HTR-8/SVneo (cell line): ENCODE data around the gene SYT2.
"Not testable (repeated sequence)": the region's sequence is repeated elsewhere in the genome, so short reads cannot be mapped to it uniquely, and the experiment has no call there.

Source experiments
- DNase-seq: peaks from one replicate; pipeline ENCODE4 v3.0.0; 2011; ENCODE audit warnings: low spot score, mixed read lengths; ENCODE audit not compliant: insufficient read length
- FAIRE-seq: peaks from 2 replicates; lab custom pipeline; 2011; peaks lifted over from hg19 to GRCh38; lab: Jason Lieb, UNC

Gene SYT2

DNA sequence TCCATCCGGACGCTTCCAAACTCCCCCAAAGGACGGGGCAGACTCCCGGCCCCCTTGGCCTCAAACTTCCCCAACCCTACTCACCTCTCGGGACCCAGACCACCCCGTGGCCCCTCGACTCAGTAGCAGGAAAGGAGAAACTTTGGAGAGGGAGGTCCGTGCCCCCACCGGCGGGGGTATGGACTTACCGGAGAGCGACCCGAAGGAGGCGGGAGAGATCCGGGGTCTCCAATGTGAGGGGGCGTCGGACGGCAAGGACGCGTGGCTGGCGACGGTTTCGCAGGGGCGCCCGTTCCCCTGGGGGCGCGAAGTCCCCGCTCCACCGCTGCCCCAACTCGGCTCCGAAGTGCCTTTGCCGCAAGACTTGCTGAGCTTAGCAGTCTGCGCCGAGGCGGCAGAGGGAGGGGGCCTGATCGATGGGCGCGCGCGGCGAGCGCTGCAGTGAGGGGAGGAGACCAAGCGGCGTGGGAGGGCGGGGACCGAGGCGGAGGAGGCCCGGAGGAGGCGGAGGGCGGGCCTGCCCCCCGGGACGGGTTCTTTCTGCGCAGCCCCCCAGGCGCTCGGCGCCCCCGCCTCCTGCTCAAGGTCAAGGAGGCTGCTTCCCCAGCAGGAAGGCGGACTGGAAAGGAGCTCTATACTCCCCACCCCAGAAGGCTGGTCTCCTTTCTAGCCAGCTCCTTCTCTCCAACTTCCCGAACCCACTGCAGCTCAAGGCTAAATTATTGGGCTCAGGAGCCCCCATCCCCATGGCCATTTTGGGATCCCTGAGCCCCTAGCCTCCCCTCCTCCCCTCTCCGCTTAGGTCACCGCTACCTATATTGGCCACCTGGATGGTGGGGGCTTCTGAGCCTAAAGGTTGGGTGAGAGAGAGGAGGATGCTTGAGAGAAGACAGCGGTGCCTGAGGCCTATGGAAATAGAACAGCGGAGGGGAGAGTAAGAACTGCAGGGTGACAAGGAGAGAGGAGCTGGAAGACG, at the start of gene SYT2:
SYT2 (minus strand) TSS at position 385 of the 976 bp plus-strand sequence. CDS start 104,682 bp downstream, outside the sequence.
- DNase-seq (peak; percentile 48), FAIRE-seq (peak; percentile 79)

GRCh38 chr1:202756391-202756790, 46.1 kb upstream of the SYT2 start:
- DNase-seq, result no peak
- no peak for FAIRE-seq

DNA sequence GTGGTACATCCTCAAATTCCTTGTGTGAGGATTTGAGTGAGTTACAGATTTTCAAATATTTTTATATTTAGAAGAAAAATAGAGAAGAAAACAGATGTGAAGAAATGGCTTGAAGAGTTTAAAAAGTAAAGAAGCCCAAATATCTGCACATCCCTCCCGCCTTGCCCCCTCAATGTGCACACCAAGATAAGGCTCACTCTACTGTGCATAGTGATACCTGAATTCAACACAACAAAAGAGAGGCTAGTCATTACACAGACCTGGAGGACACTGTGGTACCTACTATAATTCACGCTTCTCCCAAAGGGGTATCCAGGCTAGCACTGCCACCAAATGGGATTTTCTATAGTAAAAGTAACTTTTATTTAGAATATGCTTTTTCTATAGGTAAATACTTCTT, 44.0 kb upstream of the SYT2 start:
- DNase-seq (no peak), FAIRE-seq (no peak)

DNA sequence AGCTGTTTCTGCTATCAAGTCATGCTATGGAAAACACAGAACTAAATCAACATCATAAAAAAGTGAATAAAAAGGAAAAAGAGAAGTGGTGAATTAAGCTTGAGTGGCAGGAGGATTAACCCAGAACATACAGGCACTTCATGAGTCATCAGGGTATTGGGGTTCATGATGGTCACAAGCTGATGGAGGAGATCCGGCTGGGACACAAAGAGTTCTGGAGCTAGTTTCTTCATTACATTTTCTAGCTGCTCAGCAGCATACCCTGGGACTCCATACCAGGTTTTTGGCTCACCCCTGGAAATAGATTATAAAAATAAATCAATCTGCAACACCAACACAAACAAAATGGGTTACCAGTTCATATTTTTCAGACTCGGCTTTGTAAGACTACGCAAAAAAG, 42.5 kb upstream of the SYT2 start:
- no peak for DNase-seq
- FAIRE-seq, result no peak

GRCh38 chr1:202750761-202751160, 40.5 kb upstream of the SYT2 start:
- FAIRE-seq, result no peak
- DNase-seq, result no peak

DNA sequence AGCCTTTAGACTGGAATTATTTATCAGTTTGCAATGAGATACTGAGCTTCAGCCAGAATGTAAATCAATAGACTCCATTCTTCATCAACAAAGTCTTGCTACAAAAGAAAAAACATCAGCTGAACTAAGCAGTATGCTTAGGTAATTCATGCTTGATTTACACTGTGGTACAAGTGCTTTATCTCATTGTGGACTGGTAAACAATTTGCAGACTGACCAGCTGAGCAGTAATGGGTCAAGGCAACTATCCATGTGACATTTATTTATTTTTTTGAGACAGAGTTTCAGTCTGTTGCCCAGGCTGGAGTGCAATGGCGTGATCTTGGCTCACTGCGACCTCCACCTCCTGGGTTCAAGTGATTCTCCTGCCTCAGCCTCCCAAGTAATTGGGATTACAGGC, 39.8 kb upstream of the SYT2 start:
- FAIRE-seq (no peak), DNase-seq (no peak)

DNA sequence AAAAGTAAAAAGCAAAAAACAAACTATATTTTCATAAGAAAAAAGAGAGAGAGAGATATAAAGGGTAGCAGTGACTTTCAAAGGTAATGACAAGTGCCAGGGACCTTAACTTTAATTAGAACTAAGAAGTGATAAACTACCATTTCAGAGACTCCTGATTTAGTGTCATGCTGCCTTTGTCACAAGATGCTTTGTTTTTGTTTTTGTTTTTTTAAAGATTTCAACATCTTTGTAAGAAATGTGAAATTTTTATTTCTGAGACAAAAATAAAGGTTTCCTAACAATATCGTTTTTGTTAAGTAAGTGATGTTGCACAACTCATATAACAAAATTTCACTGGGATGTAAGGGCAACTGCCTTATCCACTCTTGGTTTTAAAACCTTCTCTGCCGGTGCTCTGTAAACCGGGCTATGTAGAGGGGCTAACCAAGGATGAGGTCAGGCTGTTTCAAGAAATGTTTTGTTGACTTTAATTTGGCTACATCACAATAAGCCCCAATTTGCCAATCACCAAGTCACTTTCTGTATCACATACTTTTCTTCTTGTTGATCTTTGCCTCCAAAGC, 35.2 kb upstream of the SYT2 start:
- FAIRE-seq, result no peak

GRCh38 chr1:202744770-202745169, 34.5 kb upstream of the SYT2 start:
- FAIRE-seq, DNase-seq: not testable (repeated sequence)

More for the DNA sequence above, 35.2 kb upstream of the SYT2 start:
- DNase-seq, result no peak

DNA sequence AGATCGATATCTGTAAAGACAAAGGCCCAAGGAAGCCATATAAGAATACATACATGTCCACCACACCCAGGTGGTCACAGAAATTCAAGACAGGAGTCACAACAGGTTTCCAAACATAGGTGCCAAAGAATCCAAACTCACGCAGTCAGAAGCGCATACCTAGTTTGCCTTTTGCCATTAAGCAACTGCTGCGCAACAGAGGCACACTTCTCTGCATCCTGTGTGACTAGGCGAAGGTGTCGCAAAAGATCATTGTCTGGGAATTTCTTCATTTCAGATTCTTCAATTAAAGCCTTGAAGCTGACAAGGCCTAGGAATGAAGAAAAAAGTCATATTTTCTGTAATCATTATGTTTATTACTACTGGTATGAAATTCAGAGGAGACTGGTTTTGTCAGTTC, 32.2 kb upstream of the SYT2 start:
- FAIRE-seq (no peak), DNase-seq (no peak)

GRCh38 chr1:202733251-202733650, 23.0 kb upstream of the SYT2 start:
- DNase-seq, result no peak
- FAIRE-seq, result no peak

DNA sequence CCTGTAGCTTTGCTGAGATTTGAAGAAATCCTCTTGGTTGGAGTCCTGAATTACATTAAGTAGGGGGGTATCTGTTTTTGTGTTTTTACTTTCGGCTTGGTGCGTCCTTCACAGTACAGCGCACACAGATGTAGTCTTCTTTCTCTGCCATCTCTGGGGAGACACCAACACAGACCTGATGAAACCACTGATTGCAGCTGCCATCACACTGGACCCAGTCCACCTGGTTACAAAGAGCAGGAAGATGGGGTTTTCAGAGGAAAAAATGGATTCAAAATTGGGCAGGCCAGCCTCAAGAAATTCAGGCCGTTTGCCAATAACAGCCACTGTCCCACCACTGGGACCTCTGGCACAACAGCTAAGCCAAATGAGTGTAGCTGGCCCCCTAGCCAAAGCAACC, 18.7 kb upstream of the SYT2 start:
- FAIRE-seq (no peak), DNase-seq (no peak)

DNA sequence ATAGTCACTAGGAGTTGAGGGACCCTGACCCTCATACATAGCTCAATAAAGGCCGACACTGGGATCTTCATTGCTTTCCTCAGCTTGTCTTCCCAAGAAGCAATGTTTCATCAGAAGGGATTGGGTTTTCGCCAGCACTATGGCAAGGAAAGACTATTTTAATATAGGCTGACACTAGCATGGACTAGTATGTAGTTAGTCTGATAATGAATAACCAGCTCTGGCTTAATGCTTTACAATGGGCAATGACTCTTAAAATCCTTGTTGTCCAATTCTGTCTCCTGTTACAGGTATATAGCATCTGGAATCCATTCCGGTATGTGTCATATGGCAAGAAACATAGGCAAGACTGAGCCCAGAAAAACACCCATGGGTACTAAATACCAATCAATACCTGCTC, 15.3 kb upstream of the SYT2 start:
- DNase-seq, result no peak
- FAIRE-seq, result no peak

GRCh38 chr1:202723708-202724107, 13.5 kb upstream of the SYT2 start:
- FAIRE-seq (no peak), DNase-seq (no peak)

DNA sequence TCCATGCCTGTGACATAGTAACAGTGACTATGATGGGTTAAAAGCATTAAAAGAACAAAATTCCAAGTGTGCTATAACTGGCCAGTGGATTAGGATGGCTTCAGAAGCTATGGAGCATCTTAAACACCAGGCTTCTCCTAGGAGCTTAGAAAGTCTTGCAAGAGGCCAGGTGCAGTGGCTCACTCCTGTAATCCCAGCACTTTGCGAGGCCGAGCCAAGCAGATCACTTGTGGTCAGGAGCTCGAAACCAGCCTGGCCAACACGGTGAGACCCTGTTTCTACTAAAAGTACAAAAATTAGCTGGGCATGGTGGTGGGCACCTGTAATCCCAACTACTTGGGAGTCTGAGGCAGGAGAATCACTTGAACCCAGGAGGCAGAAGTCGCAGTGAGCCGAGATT, 12.8 kb upstream of the SYT2 start:
- DNase-seq, FAIRE-seq: not testable (repeated sequence)

DNA sequence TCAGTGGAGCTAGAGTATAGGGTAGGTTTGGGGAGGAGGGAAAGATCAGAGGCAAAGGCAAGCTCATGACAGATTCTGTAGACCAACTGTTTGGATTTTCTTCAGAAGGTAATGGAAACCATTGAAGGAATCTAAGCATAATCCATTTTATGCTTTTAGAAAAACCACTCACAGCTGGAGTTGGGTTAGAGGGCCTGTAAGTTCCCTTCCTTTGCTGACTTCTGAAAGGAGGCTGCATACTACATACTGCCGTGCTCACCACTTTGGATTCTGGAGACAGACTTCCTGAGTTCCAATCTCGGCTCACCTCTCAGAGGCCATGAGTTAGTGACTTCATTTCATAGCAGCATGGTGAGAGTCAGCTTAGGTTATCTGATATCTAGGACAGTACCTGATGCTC, 6.4 kb upstream of the SYT2 start:
- DNase-seq (no peak), FAIRE-seq (no peak)

GRCh38 chr1:202714202-202714601, 3.9 kb upstream of the SYT2 start:
- FAIRE-seq, DNase-seq: not testable (repeated sequence)

- no peak for FAIRE-seq
These were observed 2.9 kb upstream of the SYT2 start for GRCh38 chr1:202713110-202713509.

DNA sequence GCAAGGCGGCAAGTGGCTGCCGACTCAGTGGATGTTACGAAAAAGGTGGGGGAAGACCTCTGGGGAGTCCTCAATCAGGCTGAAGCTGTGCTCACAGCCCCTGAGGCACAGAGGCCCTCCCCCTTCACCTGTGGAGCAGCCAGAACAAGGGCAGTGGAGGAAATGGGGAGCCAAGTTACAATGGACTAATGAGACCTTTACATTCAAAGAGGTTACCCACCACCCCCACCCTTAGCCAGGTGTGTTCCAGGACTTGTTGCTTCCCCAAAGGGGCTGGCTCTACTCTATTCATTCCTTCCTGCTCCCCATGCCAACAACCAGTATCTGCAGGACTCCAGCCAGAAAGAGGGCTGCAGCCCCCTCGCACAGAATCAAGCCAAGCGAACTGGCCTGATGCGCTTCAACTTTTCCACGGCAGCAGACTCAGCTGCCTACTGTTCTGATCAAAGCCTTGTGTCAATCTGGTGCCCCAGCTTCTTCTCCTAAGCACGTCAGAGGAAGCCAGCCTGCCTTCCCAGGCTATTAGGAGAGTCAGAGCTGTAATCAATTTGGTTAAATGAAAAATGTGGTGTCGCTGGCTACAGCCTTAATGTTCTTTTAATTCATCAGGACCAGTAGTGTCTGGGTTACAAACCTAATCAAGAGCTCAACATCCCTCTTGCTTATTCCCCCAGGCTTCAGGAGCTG, 1.8 kb upstream of the SYT2 start:
- no peak for DNase-seq
- no peak for FAIRE-seq

More at GRCh38 chr1:202713110-202713509, 2.9 kb upstream of the SYT2 start:
- no peak for DNase-seq

- DNase-seq, result no peak
- FAIRE-seq, result no peak
These were observed 795 bp downstream of the SYT2 start for GRCh38 chr1:202709276-202710041.
